AG09309 (cell line): ENCODE results near the gene NKAIN2.

Experiments used
- DNase-seq: peaks from one replicate; pipeline ENCODE4 v3.0.0-alpha.2; 2010; ENCODE audit warnings: low read depth
- H3K4me3 ChIP-seq: 2 replicates; pipeline ENCODE4 v1.5.1; 2011; ENCODE audit warnings: mild to moderate bottlenecking, low read depth, low read length, moderate library complexity; ENCODE audit not compliant: control insufficient read depth
- TF ChIP-seq, protein P1 (sequence below): IDR thresholded peaks from 2 replicates; pipeline ENCODE4 v1.5.1; 2011; ENCODE audit warnings: mild to moderate bottlenecking, low read depth, low read length, inconsistent platforms; ENCODE audit not compliant: insufficient read depth, control insufficient read depth; ENCODE audit errors: missing control alignments

The NKAIN2 gene

DNA sequence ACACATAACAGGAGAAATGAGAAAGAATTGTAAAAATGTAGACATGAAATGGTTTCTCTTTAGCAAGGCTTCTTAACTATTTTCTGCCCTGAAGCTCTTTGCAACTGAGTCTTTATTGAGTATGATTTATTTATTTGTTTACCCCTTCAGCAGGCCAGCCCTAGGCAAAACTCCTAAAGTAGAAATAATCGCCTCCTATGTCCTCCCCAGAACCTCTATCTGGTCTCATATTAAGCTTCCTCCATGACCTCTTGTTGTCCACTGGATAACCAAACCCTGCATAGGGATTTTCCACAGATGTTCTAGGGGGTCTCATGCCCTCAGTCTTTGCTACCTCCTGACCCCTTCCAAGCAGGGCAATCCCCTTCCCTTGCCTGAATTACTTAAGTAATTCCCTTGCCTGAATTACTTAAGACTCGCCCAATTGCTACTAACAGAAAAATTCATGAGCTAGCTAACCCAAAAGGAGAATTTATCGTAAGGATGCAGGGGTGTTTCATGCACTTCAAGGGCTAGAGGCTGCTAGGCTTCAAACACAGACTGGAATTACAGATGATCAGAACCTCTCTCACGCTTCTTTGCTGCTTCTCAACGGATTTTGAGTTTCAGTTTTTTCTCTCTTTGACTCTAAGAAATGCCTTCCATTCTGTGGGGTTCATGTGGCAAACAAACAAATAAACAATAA, 732.6 kb downstream of the NKAIN2 start:
- no peak for DNase-seq
- H3K4me3 ChIP-seq, result no peak overlapping the region
- TF ChIP-seq, protein P1, sequence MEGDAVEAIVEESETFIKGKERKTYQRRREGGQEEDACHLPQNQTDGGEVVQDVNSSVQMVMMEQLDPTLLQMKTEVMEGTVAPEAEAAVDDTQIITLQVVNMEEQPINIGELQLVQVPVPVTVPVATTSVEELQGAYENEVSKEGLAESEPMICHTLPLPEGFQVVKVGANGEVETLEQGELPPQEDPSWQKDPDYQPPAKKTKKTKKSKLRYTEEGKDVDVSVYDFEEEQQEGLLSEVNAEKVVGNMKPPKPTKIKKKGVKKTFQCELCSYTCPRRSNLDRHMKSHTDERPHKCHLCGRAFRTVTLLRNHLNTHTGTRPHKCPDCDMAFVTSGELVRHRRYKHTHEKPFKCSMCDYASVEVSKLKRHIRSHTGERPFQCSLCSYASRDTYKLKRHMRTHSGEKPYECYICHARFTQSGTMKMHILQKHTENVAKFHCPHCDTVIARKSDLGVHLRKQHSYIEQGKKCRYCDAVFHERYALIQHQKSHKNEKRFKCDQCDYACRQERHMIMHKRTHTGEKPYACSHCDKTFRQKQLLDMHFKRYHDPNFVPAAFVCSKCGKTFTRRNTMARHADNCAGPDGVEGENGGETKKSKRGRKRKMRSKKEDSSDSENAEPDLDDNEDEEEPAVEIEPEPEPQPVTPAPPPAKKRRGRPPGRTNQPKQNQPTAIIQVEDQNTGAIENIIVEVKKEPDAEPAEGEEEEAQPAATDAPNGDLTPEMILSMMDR, result no peak

DNA sequence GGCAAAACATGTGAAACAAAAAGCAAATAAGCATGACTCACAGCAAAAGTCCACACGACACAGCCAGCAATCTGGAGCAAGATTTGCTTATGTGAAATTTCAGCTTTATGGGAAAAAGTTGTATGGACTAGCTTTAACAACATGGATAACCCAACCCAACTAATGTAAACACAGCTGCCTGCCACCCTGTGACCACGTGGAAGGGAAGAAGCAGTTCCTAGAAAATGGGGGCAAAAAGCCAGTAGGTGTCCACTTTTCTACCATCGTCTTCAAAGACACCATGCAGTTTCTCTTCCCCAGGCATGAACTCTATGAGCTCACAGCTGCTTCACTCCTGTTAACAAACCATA, 733.2 kb downstream of the NKAIN2 start:
- H3K4me3 ChIP-seq, result no peak overlapping the region

DNA sequence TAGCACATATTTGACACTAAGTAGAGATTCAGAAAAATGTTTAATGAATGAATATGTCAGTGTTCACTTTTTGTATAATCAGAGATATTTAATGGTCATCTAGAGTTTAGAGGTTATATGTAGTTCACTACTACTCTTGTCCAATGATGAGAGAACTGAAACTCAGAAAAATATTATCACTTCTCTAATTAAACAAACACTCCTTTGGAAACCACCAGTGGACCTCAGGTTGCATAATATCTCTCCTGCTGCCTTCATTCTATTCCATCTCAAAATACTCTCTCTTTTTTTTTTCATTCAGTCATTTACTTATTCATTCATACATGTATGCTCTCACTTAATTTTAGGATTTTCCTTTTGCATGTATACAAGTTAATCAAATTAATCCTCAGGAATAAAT, 735.4 kb downstream of the NKAIN2 start:
- H3K4me3 ChIP-seq, result no peak overlapping the region
- no peak for DNase-seq
- TF ChIP-seq, protein P1, result no peak

More for the DNA sequence above, 733.2 kb downstream of the NKAIN2 start:
- DNase-seq, result no peak
- TF ChIP-seq, protein P1, result no peak

- no peak overlapping the region for H3K4me3 ChIP-seq
- DNase-seq, result no peak
- TF ChIP-seq, protein P1, result no peak
Measured at GRCh38 chr6:124541573-124541972, 737.9 kb downstream of the NKAIN2 start.

- TF ChIP-seq, protein P1, result no peak
- H3K4me3 ChIP-seq, result no peak overlapping the region
- no peak for DNase-seq
Measured at GRCh38 chr6:124546601-124547000, 742.9 kb downstream of the NKAIN2 start.

GRCh38 chr6:124551711-124552233, 748.1 kb downstream of the NKAIN2 start:
- TF ChIP-seq, protein P1, result no peak
- H3K4me3 ChIP-seq, result no peak overlapping the region
- DNase-seq, result no peak
